HepG2 (cell line): ENCODE measurements around the gene PSKH1. TPM values are rescaled to one million over a fixed set of nuclear protein-coding genes. Genes with fewer than 3 reads are reported as not detected.

Experiments used
- HNRNPLL ChIP-seq: fragments of 200-400 bp; formaldehyde crosslinking; IDR thresholded peaks from 2 replicates; pipeline ENCODE4 v1.6.1; 2017; ENCODE audit warnings: mild to moderate bottlenecking, low read depth, low read length; ENCODE audit not compliant: poor library complexity, severe bottlenecking
- HOXA9 ChIP-seq: sonication (generic); formaldehyde crosslinking; IDR thresholded peaks from 2 replicates; pipeline ENCODE4 v1.8.1; 2022; ENCODE audit warnings: missing genetic modification reagents, mild to moderate bottlenecking, moderate library complexity, borderline replicate concordance
- KDM1A ChIP-seq: IDR thresholded peaks from 2 replicates; pipeline ENCODE4 v1.6.1; 2016; ENCODE audit warnings: missing compliant biosample characterization
- MED8 ChIP-seq: sonication (generic); formaldehyde crosslinking; IDR thresholded peaks from 2 replicates; pipeline ENCODE4 v1.8.1; 2023; ENCODE audit warnings: mild to moderate bottlenecking, missing genetic modification reagents; ENCODE audit not compliant: insufficient replicate concordance
- NCOA5 ChIP-seq: sonication (generic); formaldehyde crosslinking; IDR thresholded peaks from 2 replicates; pipeline ENCODE4 v1.4.0; 2020; ENCODE audit warnings: missing genetic modification reagents
- PAX8 ChIP-seq: sonication (generic); formaldehyde crosslinking; IDR thresholded peaks from 2 replicates; pipeline ENCODE4 v1.8.0; 2022; ENCODE audit warnings: mild to moderate bottlenecking, missing genetic modification reagents, borderline replicate concordance
- SMYD3 ChIP-seq: sonication (generic); formaldehyde crosslinking; IDR thresholded peaks from 2 replicates; pipeline ENCODE4 v1.8.1; 2023; ENCODE audit warnings: mild to moderate bottlenecking, missing genetic modification reagents
- ZFP36 ChIP-seq: fragments of 150-350 bp; IDR thresholded peaks from 2 replicates; pipeline ENCODE4 v1.6.1; 2018; ENCODE audit warnings: borderline replicate concordance, low read length, low read depth; ENCODE audit not compliant: partially characterized antibody
- ZMYM4 ChIP-seq: sonication (generic); formaldehyde crosslinking; IDR thresholded peaks from 2 replicates; pipeline ENCODE4 v1.8.1; 2023; ENCODE audit warnings: mild to moderate bottlenecking, missing genetic modification reagents
- ZNF12 ChIP-seq: sonication (generic); formaldehyde crosslinking; IDR thresholded peaks from 2 replicates; pipeline ENCODE4 v1.5.0; 2020; ENCODE audit warnings: missing genetic modification reagents
- ZNF563 ChIP-seq: sonication (generic); formaldehyde crosslinking; IDR thresholded peaks from 2 replicates; pipeline ENCODE4 v1.8.0; 2022; ENCODE audit warnings: mild to moderate bottlenecking, moderate library complexity, missing genetic modification reagents
- ZSCAN21 ChIP-seq: sonication (generic); formaldehyde crosslinking; IDR thresholded peaks from 2 replicates; pipeline ENCODE4 v1.8.0; 2022; ENCODE audit warnings: mild to moderate bottlenecking, missing genetic modification reagents, moderate library complexity, borderline replicate concordance
- polyA plus RNA-seq, 8 experiments: library from polyadenylated mRNA; depleted of rRNA in 3 of 8; stranded (reverse) in 7 of 8; unstranded in 1 of 8; fragments of >200 nt; fragmentation: Illumina TruSeq in 4 of 8; extraction: Trizol in 4 of 8; gene quantifications; 2 replicates each; pipeline versions ENCODE4 v1.2.1 to v1.2.3, GENCODE V29; 2011 to 2016; ENCODE audit warnings: low read depth in 4 of 8, missing spikeins in 1 of 8, mixed read lengths in 1 of 8; ENCODE audit not compliant: insufficient read depth in 1 of 8
- total RNA-seq, 5 experiments: library from RNA; depleted of rRNA; stranded (reverse); fragments of >200 nt; fragmentation: Illumina TruSeq; extraction: Trizol; gene quantifications; 2 replicates each; pipeline ENCODE4 v1.2.3, GENCODE V29; 2016; ENCODE audit warnings: low read depth in 1 of 5
- TF ChIP-seq, protein P1 (sequence below): sonication (generic); formaldehyde crosslinking; IDR thresholded peaks from 2 replicates; pipeline ENCODE4 v1.9.0; 2021; ENCODE audit warnings: missing genetic modification reagents, borderline replicate concordance
- TF ChIP-seq, protein P2 (sequence below): sonication (generic); formaldehyde crosslinking; IDR thresholded peaks from 2 replicates; pipeline ENCODE4 v1.8.1; 2022; ENCODE audit warnings: low read depth, mild to moderate bottlenecking, missing genetic modification reagents
- TF ChIP-seq, protein P3 (sequence below): sonication (generic); formaldehyde crosslinking; IDR thresholded peaks from 2 replicates; pipeline ENCODE4 v1.4.0; 2020; ENCODE audit warnings: low read depth, missing genetic modification reagents
- TF ChIP-seq, protein P4 (sequence below): IDR thresholded peaks from 2 replicates; pipeline ENCODE4 v1.6.1; 2016; ENCODE audit warnings: control low read depth

PSKH1 gene
- total and polyA plus RNA-seq, 2 of the 13 experiments (the other 11 are each of a cell fraction or from before 2014, with no cell fraction given), result 8.4 to 19.1 TPM

DNA sequence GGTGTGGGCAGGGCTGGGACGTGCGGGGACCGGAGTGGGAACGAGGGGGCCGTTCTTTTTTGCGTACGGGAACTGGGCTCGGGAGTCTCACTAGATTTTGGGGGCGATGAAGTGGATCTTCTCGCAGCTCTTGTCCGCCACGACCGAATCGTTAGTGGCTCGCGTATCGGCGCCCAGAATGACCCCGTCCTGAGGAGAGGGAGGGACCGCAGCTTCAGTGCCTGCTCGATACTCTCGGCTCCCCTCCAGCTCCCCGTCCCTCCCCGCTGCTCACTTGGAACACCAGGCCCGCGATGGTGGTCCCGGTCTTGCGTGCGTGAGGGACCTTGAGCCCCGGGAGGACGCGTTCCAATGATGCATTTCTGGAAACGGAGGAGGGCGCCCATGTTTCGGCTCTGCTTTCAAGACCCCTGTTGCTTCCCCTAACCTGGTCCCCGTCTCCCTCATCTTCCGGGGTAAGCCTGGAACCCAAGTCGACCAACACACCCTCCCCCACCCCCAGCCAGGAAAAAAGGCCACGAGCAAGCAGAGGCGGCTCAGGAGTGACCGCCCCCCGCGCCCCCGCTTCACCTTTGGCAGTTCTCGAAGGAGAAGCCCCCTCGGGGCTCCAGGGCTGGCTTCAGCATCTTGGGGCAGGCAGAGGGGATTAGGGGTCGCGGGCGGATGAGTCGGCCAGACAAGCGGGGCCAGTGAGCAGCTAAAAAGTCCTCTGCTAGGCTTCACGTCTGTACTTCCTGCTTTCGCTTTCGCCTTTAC lies 43.2 kb downstream of the PSKH1 start, which contains the start of gene PSMB10 (continued):
- TF ChIP-seq ZFP36 (no peak), ZNF563 (CRISPR knock-in tag) (0 out of 2 replicates have a peak, but pooled peaks have one; percentile 5), PAX8 (CRISPR knock-in tag) (no peak), ZNF12 (CRISPR knock-in tag) (no peak), SMYD3 (CRISPR knock-in tag) (peak; percentile 69; the same call in 1 of the 2 replicates), ZMYM4 (0 out of 2 replicates have a peak, but pooled peaks have one; percentile 8), HNRNPLL (peak; percentile 16), HOXA9 (CRISPR knock-in tag) (peak; percentile 83; the same call in 1 of the 2 replicates), KDM1A (CRISPR knock-in tag) (no peak), MED8 (CRISPR knock-in tag) (no peak), NCOA5 (CRISPR knock-in tag) (no peak; the same call in 1 of the 2 replicates), ZSCAN21 (CRISPR knock-in tag) (0 out of 2 replicates have a peak, but pooled peaks have one; percentile 1)
- TF ChIP-seq, protein P1, sequence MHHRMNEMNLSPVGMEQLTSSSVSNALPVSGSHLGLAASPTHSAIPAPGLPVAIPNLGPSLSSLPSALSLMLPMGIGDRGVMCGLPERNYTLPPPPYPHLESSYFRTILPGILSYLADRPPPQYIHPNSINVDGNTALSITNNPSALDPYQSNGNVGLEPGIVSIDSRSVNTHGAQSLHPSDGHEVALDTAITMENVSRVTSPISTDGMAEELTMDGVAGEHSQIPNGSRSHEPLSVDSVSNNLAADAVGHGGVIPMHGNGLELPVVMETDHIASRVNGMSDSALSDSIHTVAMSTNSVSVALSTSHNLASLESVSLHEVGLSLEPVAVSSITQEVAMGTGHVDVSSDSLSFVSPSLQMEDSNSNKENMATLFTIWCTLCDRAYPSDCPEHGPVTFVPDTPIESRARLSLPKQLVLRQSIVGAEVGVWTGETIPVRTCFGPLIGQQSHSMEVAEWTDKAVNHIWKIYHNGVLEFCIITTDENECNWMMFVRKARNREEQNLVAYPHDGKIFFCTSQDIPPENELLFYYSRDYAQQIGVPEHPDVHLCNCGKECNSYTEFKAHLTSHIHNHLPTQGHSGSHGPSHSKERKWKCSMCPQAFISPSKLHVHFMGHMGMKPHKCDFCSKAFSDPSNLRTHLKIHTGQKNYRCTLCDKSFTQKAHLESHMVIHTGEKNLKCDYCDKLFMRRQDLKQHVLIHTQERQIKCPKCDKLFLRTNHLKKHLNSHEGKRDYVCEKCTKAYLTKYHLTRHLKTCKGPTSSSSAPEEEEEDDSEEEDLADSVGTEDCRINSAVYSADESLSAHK (CRISPR knock-in tag), result no peak
- TF ChIP-seq, protein P2, sequence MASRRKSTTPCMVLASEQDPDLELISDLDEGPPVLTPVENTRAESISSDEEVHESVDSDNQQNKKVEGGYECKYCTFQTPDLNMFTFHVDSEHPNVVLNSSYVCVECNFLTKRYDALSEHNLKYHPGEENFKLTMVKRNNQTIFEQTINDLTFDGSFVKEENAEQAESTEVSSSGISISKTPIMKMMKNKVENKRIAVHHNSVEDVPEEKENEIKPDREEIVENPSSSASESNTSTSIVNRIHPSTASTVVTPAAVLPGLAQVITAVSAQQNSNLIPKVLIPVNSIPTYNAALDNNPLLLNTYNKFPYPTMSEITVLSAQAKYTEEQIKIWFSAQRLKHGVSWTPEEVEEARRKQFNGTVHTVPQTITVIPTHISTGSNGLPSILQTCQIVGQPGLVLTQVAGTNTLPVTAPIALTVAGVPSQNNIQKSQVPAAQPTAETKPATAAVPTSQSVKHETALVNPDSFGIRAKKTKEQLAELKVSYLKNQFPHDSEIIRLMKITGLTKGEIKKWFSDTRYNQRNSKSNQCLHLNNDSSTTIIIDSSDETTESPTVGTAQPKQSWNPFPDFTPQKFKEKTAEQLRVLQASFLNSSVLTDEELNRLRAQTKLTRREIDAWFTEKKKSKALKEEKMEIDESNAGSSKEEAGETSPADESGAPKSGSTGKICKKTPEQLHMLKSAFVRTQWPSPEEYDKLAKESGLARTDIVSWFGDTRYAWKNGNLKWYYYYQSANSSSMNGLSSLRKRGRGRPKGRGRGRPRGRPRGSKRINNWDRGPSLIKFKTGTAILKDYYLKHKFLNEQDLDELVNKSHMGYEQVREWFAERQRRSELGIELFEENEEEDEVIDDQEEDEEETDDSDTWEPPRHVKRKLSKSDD (CRISPR knock-in tag), result no peak
- TF ChIP-seq, protein P3, sequence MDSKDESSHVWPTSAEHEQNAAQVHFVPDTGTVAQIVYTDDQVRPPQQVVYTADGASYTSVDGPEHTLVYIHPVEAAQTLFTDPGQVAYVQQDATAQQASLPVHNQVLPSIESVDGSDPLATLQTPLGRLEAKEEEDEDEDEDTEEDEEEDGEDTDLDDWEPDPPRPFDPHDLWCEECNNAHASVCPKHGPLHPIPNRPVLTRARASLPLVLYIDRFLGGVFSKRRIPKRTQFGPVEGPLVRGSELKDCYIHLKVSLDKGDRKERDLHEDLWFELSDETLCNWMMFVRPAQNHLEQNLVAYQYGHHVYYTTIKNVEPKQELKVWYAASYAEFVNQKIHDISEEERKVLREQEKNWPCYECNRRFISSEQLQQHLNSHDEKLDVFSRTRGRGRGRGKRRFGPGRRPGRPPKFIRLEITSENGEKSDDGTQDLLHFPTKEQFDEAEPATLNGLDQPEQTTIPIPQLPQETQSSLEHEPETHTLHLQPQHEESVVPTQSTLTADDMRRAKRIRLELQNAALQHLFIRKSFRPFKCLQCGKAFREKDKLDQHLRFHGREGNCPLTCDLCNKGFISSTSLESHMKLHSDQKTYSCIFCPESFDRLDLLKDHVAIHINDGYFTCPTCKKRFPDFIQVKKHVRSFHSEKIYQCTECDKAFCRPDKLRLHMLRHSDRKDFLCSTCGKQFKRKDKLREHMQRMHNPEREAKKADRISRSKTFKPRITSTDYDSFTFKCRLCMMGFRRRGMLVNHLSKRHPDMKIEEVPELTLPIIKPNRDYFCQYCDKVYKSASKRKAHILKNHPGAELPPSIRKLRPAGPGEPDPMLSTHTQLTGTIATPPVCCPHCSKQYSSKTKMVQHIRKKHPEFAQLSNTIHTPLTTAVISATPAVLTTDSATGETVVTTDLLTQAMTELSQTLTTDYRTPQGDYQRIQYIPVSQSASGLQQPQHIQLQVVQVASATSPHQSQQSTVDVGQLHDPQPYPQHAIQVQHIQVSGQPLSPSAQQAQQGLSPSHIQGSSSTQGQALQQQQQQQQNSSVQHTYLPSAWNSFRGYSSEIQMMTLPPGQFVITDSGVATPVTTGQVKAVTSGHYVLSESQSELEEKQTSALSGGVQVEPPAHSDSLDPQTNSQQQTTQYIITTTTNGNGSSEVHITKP (CRISPR knock-in tag), result no peak
- TF ChIP-seq, protein P4, sequence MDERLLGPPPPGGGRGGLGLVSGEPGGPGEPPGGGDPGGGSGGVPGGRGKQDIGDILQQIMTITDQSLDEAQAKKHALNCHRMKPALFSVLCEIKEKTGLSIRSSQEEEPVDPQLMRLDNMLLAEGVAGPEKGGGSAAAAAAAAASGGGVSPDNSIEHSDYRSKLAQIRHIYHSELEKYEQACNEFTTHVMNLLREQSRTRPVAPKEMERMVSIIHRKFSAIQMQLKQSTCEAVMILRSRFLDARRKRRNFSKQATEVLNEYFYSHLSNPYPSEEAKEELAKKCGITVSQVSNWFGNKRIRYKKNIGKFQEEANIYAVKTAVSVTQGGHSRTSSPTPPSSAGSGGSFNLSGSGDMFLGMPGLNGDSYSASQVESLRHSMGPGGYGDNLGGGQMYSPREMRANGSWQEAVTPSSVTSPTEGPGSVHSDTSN (CRISPR knock-in tag), result no peak
